B cell (primary cell): ENCODE measurements around the gene NBEAL1. TPM values are rescaled to one million over a fixed set of nuclear protein-coding genes. Genes with fewer than 3 reads are reported as not detected.
"Not testable (repeated sequence)": the region's sequence is repeated elsewhere in the genome, so short reads cannot be mapped to it uniquely, and the experiment has no call there.

Source experiments
- ATAC-seq: fragments of 200-7000 bp; cut with Tn5 transposase; one replicate; pipeline ENCODE4 v1.10.0; 2021; ENCODE audit warnings: low read depth, mild to moderate bottlenecking, moderate number of reproducible peaks, moderate library complexity
- CTCF ChIA-PET: fragments of 350-600 bp; sonication (Branson Sonifier 250); formaldehyde crosslinking; loops from one replicate; lab custom pipeline; 2021; ENCODE audit warnings: antibody characterized with exemption, inconsistent platforms; lab: Charles Lee
- POLR2A ChIA-PET: fragments of 350-600 bp; sonication (Branson Sonifier 250); formaldehyde crosslinking; loops from one replicate; lab custom pipeline; 2021; ENCODE audit warnings: antibody characterized with exemption; lab: Charles Lee
- DNase-seq: peaks from one replicate; pipeline ENCODE4 v3.0.0; 2013
- H2AFZ ChIP-seq: 2 replicates; pipeline ENCODE4 v1.6.1; 2012; ENCODE audit warnings: mild to moderate bottlenecking, low read depth, low read length; ENCODE audit not compliant: insufficient read depth, poor library complexity, severe bottlenecking
- H3K27ac ChIP-seq, 2 donors: 1 replicate in 1 of 2; 2 replicates in 1 of 2; pipeline ENCODE4 v1.5.1; 2012 to 2013; ENCODE audit warnings: low read length in 2 of 2, mild to moderate bottlenecking in 2 of 2, moderate library complexity in 1 of 2
- H3K27me3 ChIP-seq, 4 experiments: fragments of 200-600 bp in 1 of 4; sonication (generic) in 1 of 4; replicated peaks in 1 of 4; 1 replicate in 2 of 4; 2 replicates in 2 of 4; pipeline versions ENCODE4 v1.6.1 to v1.7.0; 2013 to 2016; ENCODE audit warnings: low read length in 3 of 4, mild to moderate bottlenecking in 2 of 4, mixed read lengths in 1 of 4, moderate library complexity in 1 of 4; ENCODE audit not compliant: insufficient read depth in 4 of 4, control insufficient read depth in 3 of 4; ENCODE audit errors: control extremely low read depth in 1 of 4
- H3K36me3 ChIP-seq, 2 experiments: replicated peaks in 1 of 2; 1 replicate in 1 of 2; 2 replicates in 1 of 2; pipeline versions ENCODE4 v1.6.1 to v1.7.1; 2013; ENCODE audit warnings: low read length in 1 of 2; ENCODE audit not compliant: insufficient read depth in 2 of 2, control insufficient read depth in 1 of 2; ENCODE audit errors: control extremely low read depth in 1 of 2, extremely low read depth in 1 of 2
- H3K4me1 ChIP-seq, 2 donors: fragments of 200-600 bp in 1 of 2; sonication (generic) in 1 of 2; 1 replicate in 1 of 2; 2 replicates in 1 of 2; pipeline versions ENCODE4 v1.5.1 to v1.6.1; 2013 to 2017; ENCODE audit warnings: low read length in 2 of 2; ENCODE audit not compliant: control insufficient read depth in 2 of 2, insufficient read depth in 2 of 2
- H3K4me2 ChIP-seq: replicated peaks from 2 replicates; pipeline ENCODE3; 2012; ENCODE audit warnings: mild to moderate bottlenecking, low read depth, low read length; ENCODE audit not compliant: poor library complexity, severe bottlenecking
- H3K4me3 ChIP-seq, 5 experiments: fragments of 200-600 bp in 1 of 5; sonication (generic) in 1 of 5; 1 replicate in 3 of 5; 2 replicates in 2 of 5; pipeline versions ENCODE4 v1.5.1 to v1.7.0; 2011 to 2016; ENCODE audit warnings: low read length in 4 of 5, mild to moderate bottlenecking in 4 of 5, low read depth in 2 of 5, control low read depth in 1 of 5, moderate library complexity in 1 of 5; ENCODE audit not compliant: insufficient read depth in 1 of 5; ENCODE audit errors: control extremely low read depth in 1 of 5, extremely low read depth in 1 of 5
- H3K79me2 ChIP-seq: fragments of 200-600 bp; sonication (generic); one replicate; pipeline ENCODE4 v1.6.0; 2016; ENCODE audit warnings: low read length; ENCODE audit not compliant: control insufficient read depth, insufficient read depth
- H3K9ac ChIP-seq: fragments of 200-600 bp; sonication (generic); 2 replicates; pipeline ENCODE4 v1.6.1; 2017; ENCODE audit warnings: mild to moderate bottlenecking, low read length, moderate library complexity
- H3K9me3 ChIP-seq, 3 donors: one replicate each; pipeline versions ENCODE4 v1.6.1 to v1.7.1; 2013; ENCODE audit warnings: low read length in 2 of 3; ENCODE audit not compliant: control insufficient read depth in 2 of 3, insufficient read depth in 1 of 3; ENCODE audit errors: control extremely low read depth in 1 of 3
- H4K20me1 ChIP-seq: 2 replicates; pipeline ENCODE4 v1.6.0; 2012; ENCODE audit warnings: mild to moderate bottlenecking, low read length; ENCODE audit not compliant: insufficient read depth, control insufficient read depth, poor library complexity, severe bottlenecking
- H3K27ac Mint-ChIP-seq: one replicate; pipeline ENCODE4 v1.8.0; 2021; ENCODE audit warnings: mixed read lengths
- H3K27me3 Mint-ChIP-seq: one replicate; pipeline ENCODE4 v1.8.0; 2021; ENCODE audit warnings: mixed read lengths
- H3K4me1 Mint-ChIP-seq: one replicate; pipeline ENCODE4 v1.8.0; 2021; ENCODE audit warnings: mixed read lengths
- H3K4me3 Mint-ChIP-seq: one replicate; pipeline ENCODE4 v1.8.0; 2021; ENCODE audit warnings: mixed read lengths
- H3K9me3 Mint-ChIP-seq: one replicate; pipeline ENCODE4 v1.8.0; 2022; ENCODE audit warnings: mixed read lengths; ENCODE audit not compliant: insufficient read depth
- EZH2 ChIP-seq: IDR thresholded peaks from 2 replicates; pipeline ENCODE4 v1.6.1; 2012; ENCODE audit warnings: borderline replicate concordance, low read depth, mild to moderate bottlenecking, moderate library complexity, low read length; ENCODE audit not compliant: insufficient read depth, poor library complexity, severe bottlenecking
- WGBS: methylation state at CpG from one replicate; pipeline ENCODE4 v1.1.5; 2013; ENCODE audit warnings: missing lambda C conversion rate; ENCODE audit not compliant: insufficient coverage; 5-methylcytosine and 5-hydroxymethylcytosine counted together
- intact Hi-C: fragments of 100-400 bp; cut with micrococcal nuclease; formaldehyde crosslinking; loops from one replicate; pipeline ENCODE4 v1.10.0; 2022
- polyA plus RNA-seq: library from polyadenylated mRNA; depleted of rRNA; stranded (reverse); fragments of >200 nt; gene quantifications from 2 replicates; pipeline ENCODE4 v1.2.3, GENCODE V29; 2012
- total RNA-seq, 2 donors: library from RNA; stranded (reverse); fragments of 120-200 nt in 1 of 2; gene quantifications; 1 replicate in 1 of 2; 2 replicates in 1 of 2; pipeline versions ENCODE4 v1.2.3 to v1.2.4, GENCODE V29; 2013 to 2022
- TF ChIP-seq, protein P1 (sequence below): fragments of 200-600 bp; IDR thresholded peaks from one replicate; pipeline ENCODE4 v1.8.0; 2022; ENCODE audit warnings: antibody characterized with exemption, mild to moderate bottlenecking

NBEAL1 gene
- total and polyA plus RNA-seq, 2 donors (not counting 1 experiment from before 2014, with no cell fraction given): 2.2 to 22.0 TPM

DNA sequence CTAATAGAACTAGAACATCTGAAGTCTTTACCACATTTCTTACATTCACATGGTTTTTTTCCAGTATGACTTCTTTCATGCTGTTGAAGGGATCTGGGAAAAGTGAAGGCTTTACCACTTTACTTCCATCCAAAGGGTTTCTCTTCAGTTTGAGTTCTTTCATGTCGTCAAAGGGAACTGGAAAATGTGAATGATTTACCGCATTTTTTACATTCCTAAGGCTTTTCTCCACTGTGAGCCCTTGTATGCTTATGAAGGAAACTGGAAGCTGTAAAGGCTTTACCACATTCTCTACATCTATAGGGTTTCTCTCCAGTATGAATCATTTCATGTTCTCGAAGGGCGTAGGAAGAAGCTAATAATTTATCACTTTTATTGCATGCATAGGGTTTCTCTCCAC is 46.7 kb downstream of the NBEAL1 start:
- Histone ChIP-seq H3K79me2 (no peaks in the 10 kb centered on the region), H3K27ac (no peak overlapping the region), H3K36me3 (peaks cover 0 to 2% of the 10 kb centered on the region in 2 experiments), H4K20me1 (no peaks in the 10 kb centered on the region), H3K4me3 (no peak overlapping the region), H3K27me3 (no peaks in the 10 kb centered on the region), H3K4me1 (no peaks in the 10 kb centered on the region), H3K9ac (no peak overlapping the region), H3K4me2 (no peak overlapping the region), H3K9me3 (no peaks in the 10 kb centered on the region), H2AFZ (no peak overlapping the region)
- no peak overlapping the region for H3K4me3 Mint-ChIP-seq
- no peak for DNase-seq
- TF ChIP-seq, protein P1, sequence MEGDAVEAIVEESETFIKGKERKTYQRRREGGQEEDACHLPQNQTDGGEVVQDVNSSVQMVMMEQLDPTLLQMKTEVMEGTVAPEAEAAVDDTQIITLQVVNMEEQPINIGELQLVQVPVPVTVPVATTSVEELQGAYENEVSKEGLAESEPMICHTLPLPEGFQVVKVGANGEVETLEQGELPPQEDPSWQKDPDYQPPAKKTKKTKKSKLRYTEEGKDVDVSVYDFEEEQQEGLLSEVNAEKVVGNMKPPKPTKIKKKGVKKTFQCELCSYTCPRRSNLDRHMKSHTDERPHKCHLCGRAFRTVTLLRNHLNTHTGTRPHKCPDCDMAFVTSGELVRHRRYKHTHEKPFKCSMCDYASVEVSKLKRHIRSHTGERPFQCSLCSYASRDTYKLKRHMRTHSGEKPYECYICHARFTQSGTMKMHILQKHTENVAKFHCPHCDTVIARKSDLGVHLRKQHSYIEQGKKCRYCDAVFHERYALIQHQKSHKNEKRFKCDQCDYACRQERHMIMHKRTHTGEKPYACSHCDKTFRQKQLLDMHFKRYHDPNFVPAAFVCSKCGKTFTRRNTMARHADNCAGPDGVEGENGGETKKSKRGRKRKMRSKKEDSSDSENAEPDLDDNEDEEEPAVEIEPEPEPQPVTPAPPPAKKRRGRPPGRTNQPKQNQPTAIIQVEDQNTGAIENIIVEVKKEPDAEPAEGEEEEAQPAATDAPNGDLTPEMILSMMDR: no peak
- no peak for TF ChIP-seq EZH2
- H3K27ac Mint-ChIP-seq: no peak overlapping the region
- no CpG with 5 or more reads among the region's 4 CpGs for WGBS
- ChIA-PET CTCF (no interaction called here), POLR2A (no interaction called here)
- no peak for ATAC-seq
- intact Hi-C loops: no loop called here
- no peaks in the 10 kb centered on the region for H3K9me3 Mint-ChIP-seq
- no peaks in the 10 kb centered on the region for H3K4me1 Mint-ChIP-seq
- H3K27me3 Mint-ChIP-seq: no peaks in the 10 kb centered on the region

DNA sequence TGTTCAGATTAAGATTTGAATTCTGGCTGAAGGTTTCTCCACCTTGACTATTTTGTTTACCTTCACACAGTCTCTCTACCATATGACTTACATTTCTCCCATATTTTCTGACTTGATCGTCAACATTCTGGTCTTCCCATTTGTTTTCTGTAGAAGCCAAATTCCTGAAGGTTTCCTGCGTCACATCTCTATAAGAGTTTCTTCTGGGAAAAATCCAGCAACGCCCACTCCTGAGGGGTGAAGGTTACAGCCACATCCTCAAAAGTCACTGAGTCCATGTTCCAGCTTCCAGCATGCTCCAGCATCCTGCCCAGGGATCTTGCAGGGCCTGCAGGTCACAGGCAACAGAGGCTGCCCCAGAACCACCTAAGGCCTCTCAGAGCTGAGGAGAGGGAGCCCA is 47.5 kb downstream of the NBEAL1 start:
- CTCF ChIA-PET: no interaction called here
- H3K36me3 ChIP-seq: peaks cover 0 to 2% of the 10 kb centered on the region in 2 experiments
- H3K4me1 ChIP-seq: no peaks in the 10 kb centered on the region
- no peak overlapping the region for H3K27ac Mint-ChIP-seq
- 89% methylated on average over 3 of the region's 3 CpGs for WGBS
- ATAC-seq: no peak
- H3K4me1 Mint-ChIP-seq: no peaks in the 10 kb centered on the region
- H3K4me3 Mint-ChIP-seq: no peak overlapping the region
- H2AFZ ChIP-seq: no peak overlapping the region
- no peak for TF ChIP-seq EZH2
- TF ChIP-seq, protein P1: no peak
- POLR2A ChIA-PET: no interaction called here
- no peaks in the 10 kb centered on the region for H3K27me3 ChIP-seq
- H3K9ac ChIP-seq: no peak overlapping the region
- H3K9me3 Mint-ChIP-seq: no peaks in the 10 kb centered on the region
- no peaks in the 10 kb centered on the region for H3K27me3 Mint-ChIP-seq
- no peak overlapping the region for H3K27ac ChIP-seq
- H3K4me2 ChIP-seq: no peak overlapping the region
- no peaks in the 10 kb centered on the region for H3K79me2 ChIP-seq
- DNase-seq: no peak
- H3K9me3 ChIP-seq: peaks cover 0 to 7% (median 0%) of the 10 kb centered on the region in 3 donors
- no peak overlapping the region for H3K4me3 ChIP-seq
- H4K20me1 ChIP-seq: no peaks in the 10 kb centered on the region
- intact Hi-C loops: no loop called here

DNA sequence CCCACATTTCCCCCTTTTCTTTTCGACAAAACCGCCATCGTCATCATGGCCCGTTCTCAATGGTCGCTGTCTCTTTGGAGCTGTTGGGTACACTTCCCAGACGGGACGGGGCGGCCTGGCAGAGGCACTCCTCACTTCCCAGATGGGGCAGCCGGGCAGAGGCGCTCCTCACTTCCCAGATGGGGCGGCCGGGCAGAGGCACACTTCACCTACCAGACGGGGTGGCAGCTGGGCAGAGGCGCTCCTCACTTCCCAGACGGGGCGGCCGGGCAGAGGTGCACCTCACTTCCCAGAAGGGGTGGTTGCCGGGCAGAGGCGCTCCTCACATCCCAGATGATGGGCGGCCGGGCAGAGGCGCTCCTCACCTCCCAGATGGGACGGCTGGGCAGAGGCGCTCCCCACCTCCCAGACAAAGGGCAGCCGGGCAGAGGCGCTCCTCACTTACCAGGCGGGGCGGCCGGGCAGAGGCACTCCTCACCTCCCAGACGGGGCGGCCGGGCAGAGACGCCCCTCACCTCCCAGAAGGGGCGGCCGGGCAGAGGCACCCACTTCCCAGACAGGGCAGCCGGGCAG is 51.9 kb downstream of the NBEAL1 start:
- H3K79me2 ChIP-seq, H3K27ac Mint-ChIP-seq, H3K36me3 ChIP-seq, ATAC-seq, H3K4me3 Mint-ChIP-seq, intact Hi-C loops, H3K27me3 Mint-ChIP-seq, H3K9me3 ChIP-seq, H3K4me1 ChIP-seq, H4K20me1 ChIP-seq, H3K4me3 ChIP-seq, H3K9ac ChIP-seq, H2AFZ ChIP-seq, H3K4me1 Mint-ChIP-seq, H3K27ac ChIP-seq, H3K27me3 ChIP-seq, POLR2A ChIA-PET, H3K4me2 ChIP-seq, H3K9me3 Mint-ChIP-seq, DNase-seq: not testable (repeated sequence)
- CTCF ChIA-PET: interaction anchor here (0.6 kb wide), 1 partner anchor 366 kb away, joined by 3 read pairs; no protein-coding TSS in a partner anchor
- WGBS: 97% methylated on average over 31 of the region's 36 CpGs
